Activated naive CD4-positive, alpha-beta T cell treated with anti-CD3 and anti-CD28 coated beads, Interleukin-2, amount 50 U/mL, for 16 hours (primary cell): ENCODE results near the gene MIA.
"Not testable (repeated sequence)": the region's sequence is repeated elsewhere in the genome, so short reads cannot be mapped to it uniquely, and the experiment has no call there.

Source experiments
- DNase-seq: peaks from one replicate; pipeline ENCODE4 v3.0.0-alpha.2; 2020

The MIA gene

DNA sequence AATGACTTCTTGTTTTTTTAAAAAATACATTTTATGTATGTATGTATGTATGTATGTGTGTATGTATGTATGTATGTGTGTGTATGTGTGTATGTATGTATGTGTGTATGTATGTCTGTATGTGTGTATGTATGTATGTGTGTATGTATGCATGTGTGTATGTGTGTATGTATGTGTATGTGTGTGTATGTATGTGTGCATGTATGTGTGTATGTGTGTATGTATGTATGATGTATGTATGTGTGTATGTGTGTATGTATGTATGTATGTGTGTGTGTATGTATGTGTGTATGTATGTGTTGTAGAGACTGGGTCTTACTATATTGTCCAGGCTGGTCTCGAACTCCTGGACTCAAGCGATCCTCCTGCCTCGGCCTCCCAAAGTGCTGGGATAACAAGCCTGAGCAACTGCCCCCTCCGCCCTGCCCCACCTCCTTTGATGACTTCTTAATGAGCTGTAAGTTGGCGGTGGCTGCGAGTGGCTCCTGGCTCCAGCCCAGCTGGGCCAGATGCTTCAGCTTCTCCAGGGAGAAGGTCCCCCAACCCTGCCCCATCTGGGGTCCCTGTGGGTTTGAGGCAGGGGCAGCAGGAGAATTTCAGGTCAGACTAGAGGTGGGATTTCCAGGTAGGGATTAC, 50.3 kb downstream of the MIA start:
- not testable (repeated sequence) for DNase-seq

- DNase-seq: not testable (repeated sequence)
Observed at GRCh38 chr19:40826312-40826698, 51.0 kb downstream of the MIA start.

- DNase-seq: not testable (repeated sequence)
Observed at GRCh38 chr19:40826699-40827385, 51.5 kb downstream of the MIA start.
